Nephron (organoid): ENCODE data around the gene CELF2.
A peak's percentile ranks its signal among the peaks of the same experiment; 100 is the strongest.

ENCODE experiments used
- H3K27ac Mint-ChIP-seq, 3 experiments: 2 replicates each; pipeline ENCODE4 v1.8.0; 2020; ENCODE audit warnings: mixed read lengths in 3 of 3, mild to moderate bottlenecking in 2 of 3, moderate library complexity in 1 of 3
- H3K27me3 Mint-ChIP-seq: 2 replicates; pipeline ENCODE4 v1.8.0; 2021; ENCODE audit warnings: low read depth, mild to moderate bottlenecking, moderate library complexity, mixed read lengths
- H3K36me3 Mint-ChIP-seq: 2 replicates; pipeline ENCODE4 v1.8.0; 2020; ENCODE audit warnings: low read depth, mixed read lengths
- H3K4me1 Mint-ChIP-seq: 2 replicates; pipeline ENCODE4 v1.8.0; 2020; ENCODE audit warnings: mixed read lengths
- H3K4me3 Mint-ChIP-seq, 3 experiments: 2 replicates each; pipeline ENCODE4 v1.8.0; 2020; ENCODE audit warnings: mild to moderate bottlenecking in 3 of 3, mixed read lengths in 3 of 3, moderate library complexity in 2 of 3
- H3K9me3 Mint-ChIP-seq: 2 replicates; pipeline ENCODE4 v1.8.0; 2020; ENCODE audit warnings: mixed read lengths
- CTCF ChIP-seq, 3 experiments: fragments of 200-600 bp; sonication (generic); IDR thresholded peaks; one replicate each; pipeline ENCODE4 v1.5.0; 2021; ENCODE audit warnings: antibody characterized with exemption in 3 of 3; ENCODE audit not compliant: unreplicated experiment in 3 of 3

Gene CELF2

DNA sequence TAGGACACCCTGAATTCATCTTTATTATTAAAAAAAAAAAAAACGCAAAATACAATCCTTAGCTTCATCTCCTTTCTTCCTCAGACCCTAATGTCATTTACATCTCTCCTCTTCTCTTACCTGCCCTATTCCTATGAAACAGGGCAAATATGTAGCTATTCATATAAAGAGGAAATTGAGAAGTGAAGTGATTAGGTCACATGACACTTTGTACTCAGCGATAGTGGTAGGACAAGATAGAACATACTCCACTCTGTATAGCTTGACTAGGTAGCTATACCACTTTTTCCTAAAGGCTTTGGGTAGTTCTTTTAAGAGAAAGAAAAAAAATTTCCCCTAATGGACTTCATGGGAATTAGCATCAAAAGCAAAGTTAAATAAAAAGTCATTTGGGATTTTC, 6.2 kb upstream of the CELF2 start:
- Mint-ChIP-seq H3K36me3 (no peaks in the 10 kb centered on the region), H3K4me3 (no peak overlapping the region), H3K27ac (peak overlapping the region in 2 of 3 experiments; percentile 86 to 94), H3K4me1 (peaks cover 64% of the 10 kb centered on the region), H3K9me3 (no peaks in the 10 kb centered on the region), H3K27me3 (peaks cover 16% of the 10 kb centered on the region)
- no peak for TF ChIP-seq CTCF (IDR thresholded peaks at IDR 0.05; ENCODE audit: unreplicated experiment in 3 of 3)

DNA sequence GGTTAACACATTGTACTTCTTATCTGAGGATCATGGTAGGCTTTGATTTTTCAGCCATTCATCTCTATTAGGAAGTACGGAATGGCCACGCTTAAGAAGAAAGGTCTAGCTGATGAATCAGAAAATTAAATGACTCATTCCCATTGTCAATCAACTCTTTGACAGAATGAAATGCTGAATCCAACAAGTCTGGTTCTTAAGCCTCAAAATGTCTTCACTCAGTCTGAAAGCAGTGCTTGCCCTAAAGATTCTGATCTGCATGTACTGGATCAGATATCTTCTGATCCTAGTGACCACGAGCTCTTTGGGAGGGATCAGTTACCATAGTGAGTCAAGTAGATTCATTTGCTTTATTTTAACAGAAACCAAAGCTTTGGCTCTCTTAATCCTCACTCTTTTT, 5.7 kb upstream of the CELF2 start:
- no peak for TF ChIP-seq CTCF (IDR thresholded peaks at IDR 0.05; ENCODE audit: unreplicated experiment in 3 of 3)
- peak overlapping the region in 2 of 3 experiments; percentile 26 to 90 for H3K4me3 Mint-ChIP-seq
- peaks cover 21% of the 10 kb centered on the region for H3K27me3 Mint-ChIP-seq
- peak overlapping the region; percentile 86 to 94 (median 92) for H3K27ac Mint-ChIP-seq
- H3K4me1 Mint-ChIP-seq = peaks cover 64% of the 10 kb centered on the region
- H3K9me3 Mint-ChIP-seq = no peaks in the 10 kb centered on the region
- no peaks in the 10 kb centered on the region for H3K36me3 Mint-ChIP-seq

DNA sequence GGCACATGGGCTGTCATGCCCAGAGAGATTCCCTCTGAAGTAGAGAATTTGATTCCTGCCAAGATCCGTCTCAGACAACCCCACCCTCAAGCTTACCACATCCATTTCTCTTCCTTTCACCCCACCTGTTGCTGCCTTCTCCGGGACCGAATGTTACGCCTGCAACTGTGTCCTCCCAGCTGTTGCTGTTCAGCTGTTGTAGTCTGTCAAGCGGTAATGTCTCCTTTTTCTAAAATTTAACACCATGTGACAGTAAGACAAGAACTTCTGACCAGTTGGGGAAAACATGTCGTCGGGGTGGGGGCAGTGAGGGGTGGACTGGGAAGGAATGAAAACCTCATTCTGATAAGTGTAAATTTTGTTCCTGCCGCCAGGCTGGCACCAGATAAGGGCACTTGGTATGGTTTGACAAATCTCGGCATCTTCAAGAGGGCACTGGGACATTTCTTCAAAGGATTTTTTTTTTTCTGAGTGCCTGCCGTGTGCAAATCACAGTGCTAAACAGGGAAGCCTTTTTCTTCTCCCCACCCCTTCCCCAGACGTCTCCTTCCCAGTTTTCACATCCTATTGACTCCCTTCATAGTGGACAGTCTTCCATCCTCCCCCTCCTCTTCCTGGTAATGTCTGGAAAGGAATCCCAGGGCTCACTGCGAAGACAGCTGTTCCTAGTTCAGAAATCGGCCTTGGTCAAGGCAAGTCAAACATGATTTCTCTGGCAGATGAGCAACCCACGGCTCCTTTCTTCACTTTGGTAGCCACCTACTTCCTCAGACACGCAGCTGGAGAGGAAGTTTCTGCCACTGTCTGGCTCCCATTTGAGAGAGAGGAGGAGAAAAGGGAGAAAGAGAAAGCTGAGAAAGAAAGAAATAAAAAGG, 5.0 kb upstream of the CELF2 start:
- Mint-ChIP-seq H3K9me3 (no peaks in the 10 kb centered on the region), H3K4me1 (peaks cover 64% of the 10 kb centered on the region), H3K27ac (peak overlapping the region; percentile 86 to 94 (median 92))

GRCh38 chr10:11013836-11014235, 3.8 kb upstream of the CELF2 start:
- Mint-ChIP-seq H3K4me1 (peaks cover 56% of the 10 kb centered on the region), H3K27ac (peak overlapping the region; percentile 54 to 86 (median 57)), H3K9me3 (no peaks in the 10 kb centered on the region), H3K36me3 (no peaks in the 10 kb centered on the region), H3K4me3 (peak overlapping the region; percentile 53 to 90 (median 75)), H3K27me3 (peaks cover 30% of the 10 kb centered on the region)
- no peak for TF ChIP-seq CTCF (IDR thresholded peaks at IDR 0.05; ENCODE audit: unreplicated experiment in 3 of 3)

More for the DNA sequence above, 5.0 kb upstream of the CELF2 start:
- no peaks in the 10 kb centered on the region for H3K36me3 Mint-ChIP-seq
- H3K4me3 Mint-ChIP-seq = peak overlapping the region; percentile 72 to 90 (median 89)
- H3K27me3 Mint-ChIP-seq = peaks cover 27% of the 10 kb centered on the region
- TF ChIP-seq CTCF (IDR thresholded peaks at IDR 0.05; ENCODE audit: unreplicated experiment in 3 of 3) = no peak

DNA sequence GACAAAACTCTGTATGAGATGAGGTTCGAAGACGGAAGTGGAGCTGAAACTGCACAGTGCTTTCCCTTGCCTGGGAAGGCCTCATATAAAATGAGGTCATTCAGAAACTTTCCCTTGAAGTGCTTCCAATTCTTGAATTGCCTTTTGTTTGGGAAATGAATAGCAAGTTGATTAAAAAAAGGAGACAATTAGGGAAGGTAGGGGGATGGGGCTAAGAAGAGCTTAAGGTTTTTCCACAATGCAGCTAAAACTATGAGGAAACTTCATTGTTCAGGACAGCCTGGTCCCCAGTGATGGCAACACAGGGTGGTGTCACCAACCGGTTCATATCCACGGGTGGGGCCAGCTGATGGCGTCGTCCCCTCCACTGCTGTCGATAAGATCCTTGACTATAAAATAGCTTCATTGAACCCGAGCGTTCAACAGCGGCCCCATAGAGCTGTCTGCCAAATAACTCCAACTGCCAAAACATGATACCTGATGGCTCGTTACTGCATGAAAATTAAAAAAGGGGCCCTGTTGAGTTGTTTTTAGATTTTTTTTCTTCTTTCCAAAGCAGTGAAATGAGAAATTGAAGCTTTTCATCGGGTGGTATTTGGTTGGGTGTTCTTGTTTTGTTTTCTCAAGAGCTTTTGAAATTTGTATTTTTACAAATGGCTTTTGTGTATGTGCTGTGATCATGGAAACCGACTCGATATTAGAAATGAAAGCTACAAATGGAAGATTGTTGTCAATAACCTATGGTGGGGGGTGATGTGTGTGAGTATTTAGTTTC, 2.8 kb upstream of the CELF2 start:
- Mint-ChIP-seq H3K36me3 (no peaks in the 10 kb centered on the region), H3K9me3 (no peaks in the 10 kb centered on the region), H3K27me3 (peaks cover 41% of the 10 kb centered on the region), H3K4me1 (peaks cover 48% of the 10 kb centered on the region), H3K4me3 (peak overlapping the region; percentile 14 to 90 (median 75)), H3K27ac (peak overlapping the region; percentile 48 to 86 (median 63))
- TF ChIP-seq CTCF (IDR thresholded peaks at IDR 0.05; ENCODE audit: unreplicated experiment in 3 of 3) = no peak
